ENCODE measurements around the gene SNX32.
"Not testable (repeated sequence)": the region's sequence is repeated elsewhere in the genome, so short reads cannot be mapped to it uniquely, and the experiment has no call there.

Gene SNX32

GRCh38 chr11:65822776-65823528 lies 10.8 kb upstream of the SNX32 start:
- no peak overlapping the region for H3K4me3 ChIP-seq (ENCODE audit: low read depth, low read length)
- DNase-seq (ENCODE audit: low read depth, low spot score): no peak
- CTCF ChIA-PET: interaction anchor here (1.1 to 9.3 kb wide), 8 partner anchors 10 to 166 kb away, joined by 3 to 170 read pairs (median 6); partner anchors contain the start of gene KAT5
- no peak for TF ChIP-seq CTCF (IDR thresholded peaks at IDR 0.05; ENCODE audit: insufficient read depth, low read length, missing control alignments)
- POLR2A ChIA-PET: no interaction called here

GRCh38 chr11:65826984-65827735 lies 6.6 kb upstream of the SNX32 start:
- no peak for TF ChIP-seq CTCF (IDR thresholded peaks at IDR 0.05; ENCODE audit: insufficient read depth, low read length, missing control alignments)
- no peak overlapping the region for H3K4me3 ChIP-seq (ENCODE audit: low read depth, low read length)
- DNase-seq (ENCODE audit: low read depth, low spot score): no peak
- ChIA-PET CTCF (interaction anchor here (0.8 to 8.5 kb wide), 11 partner anchors 9 to 218 kb away, joined by 3 to 107 read pairs (median 4); partner anchors contain the start of genes KAT5 and RNASEH2C), POLR2A (interaction anchor here (1.6 kb wide), 1 partner anchor 23 kb away, joined by 5 read pairs; no protein-coding TSS in a partner anchor)

- no peak overlapping the region for H3K4me3 ChIP-seq (ENCODE audit: low read depth, low read length)
- CTCF ChIA-PET: interaction anchor here (1.5 to 8.5 kb wide), 3 partner anchors 11 to 118 kb away, joined by 4 to 107 read pairs (median 6); partner anchors contain the start of gene KAT5
- POLR2A ChIA-PET: interaction anchor here (0.6 kb wide), 1 partner anchor 11 kb away, joined by 3 read pairs; no protein-coding TSS in a partner anchor
- DNase-seq (ENCODE audit: low read depth, low spot score): no peak
- no peak for TF ChIP-seq CTCF (IDR thresholded peaks at IDR 0.05; ENCODE audit: insufficient read depth, low read length, missing control alignments)
These were observed 4.3 kb upstream of the SNX32 start for GRCh38 chr11:65829459-65829858.

GRCh38 chr11:65832231-65832630 lies 1.5 kb upstream of the SNX32 start:
- CTCF ChIA-PET: interaction anchor here (0.6 to 8.5 kb wide), 9 partner anchors 9 to 291 kb away, joined by 3 to 107 read pairs (median 4); partner anchors contain the start of genes KAT5 and MUS81
- POLR2A ChIA-PET: interaction anchor here (1.1 kb wide), 1 partner anchor 121 kb away, joined by 4 read pairs; no protein-coding TSS in a partner anchor
- not testable (repeated sequence) for DNase-seq (ENCODE audit: low read depth, low spot score); H3K4me3 ChIP-seq (ENCODE audit: low read depth, low read length)

- POLR2A ChIA-PET: interaction anchor here (1.0 to 1.4 kb wide), 6 partner anchors 13 to 114 kb away, joined by 3 to 7 read pairs (median 5); partner anchors contain the start of genes CFL1, MUS81 and RNASEH2C
- no peak for DNase-seq (ENCODE audit: low read depth, low spot score)
- CTCF ChIA-PET: interaction anchor here (0.9 to 8.5 kb wide), 4 partner anchors 16 to 122 kb away, joined by 4 to 107 read pairs (median 8); partner anchors contain the start of genes AP5B1 and KAT5
- TF ChIP-seq CTCF (IDR thresholded peaks at IDR 0.05; ENCODE audit: insufficient read depth, low read length, missing control alignments): no peak
- H3K4me3 ChIP-seq (ENCODE audit: low read depth, low read length): peak overlapping the region; percentile 75
These were observed 439 bp downstream of the SNX32 start for GRCh38 chr11:65834202-65834601.

- ChIA-PET POLR2A (no interaction called here), CTCF (interaction anchor here (1.5 to 2.4 kb wide), 2 partner anchors 10 to 24 kb away, joined by 5 to 7 read pairs; no protein-coding TSS in a partner anchor)
- no peak overlapping the region for H3K4me3 ChIP-seq (ENCODE audit: low read depth, low read length)
- TF ChIP-seq CTCF (IDR thresholded peaks at IDR 0.05; ENCODE audit: insufficient read depth, low read length, missing control alignments): no peak
- DNase-seq (ENCODE audit: low read depth, low spot score): no peak
These were observed 8.4 kb downstream of the SNX32 start for GRCh38 chr11:65842144-65842543.

Data from AG04449 (cell line).